HG02571 (cell line): ENCODE measurements around the gene UGGT1.
"Not testable (repeated sequence)": the region's sequence is repeated elsewhere in the genome, so short reads cannot be mapped to it uniquely, and the experiment has no call there.

ENCODE experiments used
- ATAC-seq: cut with Tn5 transposase; IDR thresholded peaks from one replicate; pipeline ENCODE4 v1.9.1; 2021; ENCODE audit warnings: mild to moderate bottlenecking, moderate library complexity; ENCODE audit not compliant: unreplicated experiment

Gene UGGT1

DNA sequence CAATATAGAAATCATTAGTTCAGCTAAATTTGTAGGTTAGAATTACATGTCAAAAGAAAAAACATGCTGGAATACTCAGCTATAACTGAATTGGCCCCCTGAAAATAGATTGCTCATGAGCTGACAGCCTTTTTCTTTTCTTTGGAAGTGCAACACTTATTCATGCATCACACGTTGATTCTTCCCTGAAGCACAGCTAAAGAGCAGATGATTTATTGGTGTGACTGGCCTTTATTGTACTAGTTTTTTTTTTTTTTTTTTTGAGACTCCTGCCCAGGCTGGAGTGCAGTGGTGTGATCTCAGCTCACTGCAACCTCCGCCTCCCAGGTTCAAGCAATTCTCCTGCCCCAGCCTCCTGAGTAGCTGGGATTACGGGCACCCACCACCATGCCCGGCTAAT is 83.1 kb downstream of the UGGT1 start:
- ATAC-seq: not testable (repeated sequence)

- ATAC-seq: no peak
These were observed 86.3 kb downstream of the UGGT1 start for GRCh38 chr2:128177315-128177714.

DNA sequence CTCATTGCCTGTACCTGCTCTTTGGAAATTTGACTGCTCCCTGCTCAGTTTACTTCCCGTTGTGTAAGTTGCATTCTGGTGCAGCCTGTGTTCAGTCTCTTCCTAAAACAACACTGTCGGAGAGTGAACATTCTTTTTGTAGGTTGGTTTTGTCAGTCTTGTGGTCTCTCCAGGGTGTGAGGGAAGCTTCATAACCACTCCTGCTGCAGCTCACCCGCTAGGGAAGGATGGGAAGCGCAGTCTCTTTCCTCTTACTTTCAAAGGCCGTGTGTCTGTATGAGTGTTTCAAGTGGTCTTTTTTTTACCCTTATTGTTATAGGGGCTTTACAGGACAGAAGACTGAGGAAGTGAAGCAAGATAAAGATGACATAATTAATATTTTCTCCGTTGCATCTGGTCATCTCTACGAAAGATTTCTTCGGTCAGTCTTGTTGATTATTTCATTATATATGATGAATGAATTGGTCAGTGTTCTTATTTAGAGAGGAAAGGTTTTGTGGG is 87.2 kb downstream of the UGGT1 start:
- no peak for ATAC-seq

- ATAC-seq: no peak
These were observed 87.9 kb downstream of the UGGT1 start for GRCh38 chr2:128178650-128179460.

GRCh38 chr2:128179461-128179755 is 88.4 kb downstream of the UGGT1 start:
- no peak for ATAC-seq

DNA sequence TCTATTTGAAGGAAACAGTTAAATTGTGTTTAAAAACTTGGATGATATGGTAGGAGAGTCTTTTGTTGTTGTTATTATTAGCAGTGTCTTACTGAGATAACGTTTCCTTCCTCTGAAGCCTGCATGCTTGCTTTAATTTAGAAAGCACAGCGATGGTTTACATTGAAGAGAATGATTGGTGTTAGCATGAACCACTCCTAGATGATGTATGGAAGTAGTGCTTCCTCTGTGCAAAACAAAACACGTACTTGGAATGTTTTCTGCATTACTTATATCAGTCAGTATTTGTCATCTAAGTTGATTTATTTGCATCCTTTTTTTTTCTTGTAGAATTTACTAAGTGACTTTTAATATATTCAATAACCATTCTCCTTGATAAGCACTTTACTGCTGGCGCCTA is 89.0 kb downstream of the UGGT1 start:
- ATAC-seq: no peak

- no peak for ATAC-seq
These were observed 94.6 kb downstream of the UGGT1 start for GRCh38 chr2:128185576-128185975.

DNA sequence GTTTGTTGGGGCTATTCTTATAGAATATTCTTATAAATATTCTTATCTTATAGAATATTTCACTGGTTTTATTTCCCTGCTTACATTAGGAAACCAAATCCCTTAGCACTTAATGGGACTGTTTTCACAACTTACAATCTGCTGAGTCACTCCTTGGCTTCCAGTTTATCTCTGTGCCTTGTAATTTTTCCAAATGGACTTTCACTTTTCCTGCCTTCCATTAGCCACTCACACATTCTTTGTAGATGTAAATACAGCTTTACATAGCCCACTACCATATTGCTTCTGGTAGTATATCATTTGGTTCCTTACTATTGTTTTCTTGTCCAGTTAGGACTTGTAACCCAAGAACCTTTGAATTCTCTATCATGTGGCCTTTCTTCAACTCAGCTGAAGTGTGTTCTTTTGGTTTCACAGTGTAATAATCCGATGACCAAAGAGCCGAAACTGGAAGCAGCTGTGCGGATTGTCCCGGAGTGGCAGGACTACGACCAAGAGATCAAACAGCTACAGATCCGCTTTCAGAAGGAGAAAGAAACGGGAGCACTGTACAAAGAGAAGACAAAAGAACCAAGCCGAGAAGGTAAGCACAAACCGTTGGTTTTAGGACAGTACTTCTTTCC is 96.1 kb downstream of the UGGT1 start:
- no peak for ATAC-seq

DNA sequence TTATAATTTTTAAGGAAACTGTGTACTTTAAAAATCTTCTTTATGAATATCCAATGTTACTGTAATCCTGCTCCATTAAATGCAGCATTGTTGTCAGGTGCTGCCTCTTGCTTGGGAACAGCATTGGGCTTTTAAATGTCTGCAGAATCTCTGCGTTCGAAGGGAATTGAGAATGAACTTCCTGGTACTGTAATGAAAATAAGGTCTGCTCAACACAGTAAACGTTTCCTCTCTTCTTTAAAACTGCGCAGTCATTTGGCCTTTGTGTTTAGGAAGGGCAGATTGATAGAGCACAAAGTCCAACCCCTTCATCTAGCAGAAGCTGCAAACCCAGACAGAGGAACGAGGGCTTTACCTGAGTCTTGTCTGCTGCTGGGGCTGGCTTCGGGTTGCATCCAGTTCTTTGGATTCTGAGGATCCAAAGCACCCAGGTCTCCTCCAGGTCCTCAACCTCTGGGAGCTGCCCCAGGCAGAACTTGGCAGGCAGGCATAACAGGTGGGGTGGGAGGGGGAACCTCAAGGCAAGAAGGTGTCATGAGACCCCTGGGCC is 104.5 kb downstream of the UGGT1 start:
- no peak for ATAC-seq

DNA sequence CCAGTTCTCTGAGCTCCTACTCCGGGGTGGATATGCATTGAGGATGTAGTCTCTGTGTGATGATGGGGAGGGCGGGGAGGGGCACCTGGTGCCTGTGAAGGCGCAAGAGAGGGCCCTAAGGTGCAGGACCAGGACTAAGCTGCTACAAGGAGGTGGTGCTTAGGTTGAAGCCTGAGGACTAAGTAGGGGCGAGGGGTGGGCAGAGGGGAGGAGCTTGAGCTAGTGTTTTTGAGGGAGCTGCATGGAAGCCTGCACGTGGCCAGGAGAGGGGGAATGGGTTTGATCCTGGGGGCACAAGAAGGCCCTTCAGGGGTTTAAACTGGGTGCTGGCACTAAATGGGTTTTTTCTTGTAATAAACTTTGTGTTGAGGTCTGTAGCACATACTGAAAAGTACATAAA is 105.0 kb downstream of the UGGT1 start:
- no peak for ATAC-seq

GRCh38 chr2:128196471-128196931 is 105.5 kb downstream of the UGGT1 start:
- ATAC-seq: no peak

DNA sequence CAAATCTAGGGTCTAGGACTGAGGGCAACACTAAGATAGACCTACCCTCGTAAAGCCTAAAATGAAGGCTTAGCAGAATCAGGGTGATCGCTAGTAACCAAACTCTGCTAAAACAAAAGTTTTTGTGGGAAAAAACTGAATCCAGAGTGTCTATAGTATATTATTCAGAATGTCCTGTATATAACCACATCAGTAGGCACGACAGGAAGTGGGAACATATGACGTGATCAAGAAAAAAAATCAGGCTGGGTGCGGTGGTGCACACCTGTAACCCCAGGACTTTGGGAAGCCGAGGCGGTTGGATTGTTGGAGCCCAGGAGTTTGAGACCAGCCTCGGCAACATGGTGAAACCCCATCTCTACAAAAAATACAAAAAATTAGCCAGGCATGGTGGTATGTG is 106.1 kb downstream of the UGGT1 start:
- ATAC-seq: no peak

DNA sequence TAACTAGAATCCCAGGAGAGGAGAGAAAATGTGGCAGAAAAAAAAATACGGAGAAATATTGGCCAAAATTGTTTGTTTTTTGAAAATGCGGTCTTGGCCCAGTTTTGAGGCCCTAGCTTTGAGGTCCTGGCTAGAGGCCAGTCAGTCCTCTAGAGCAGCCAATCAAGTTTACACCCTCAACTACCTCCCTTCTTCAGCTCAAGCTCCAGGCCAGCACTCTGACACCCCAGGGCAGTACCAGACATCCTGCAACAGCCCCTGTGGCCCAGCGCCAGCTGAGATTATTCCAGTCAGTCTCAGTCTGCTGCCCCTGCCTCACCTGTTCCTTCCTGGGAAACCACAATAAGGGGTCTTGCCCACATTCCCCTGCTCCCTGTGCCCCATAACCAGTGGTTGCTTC is 107.7 kb downstream of the UGGT1 start:
- no peak for ATAC-seq

- no peak for ATAC-seq
These were observed 108.1 kb downstream of the UGGT1 start for GRCh38 chr2:128199141-128199540.

- ATAC-seq: no peak
These were observed 111.8 kb downstream of the UGGT1 start for GRCh38 chr2:128202791-128203190.

DNA sequence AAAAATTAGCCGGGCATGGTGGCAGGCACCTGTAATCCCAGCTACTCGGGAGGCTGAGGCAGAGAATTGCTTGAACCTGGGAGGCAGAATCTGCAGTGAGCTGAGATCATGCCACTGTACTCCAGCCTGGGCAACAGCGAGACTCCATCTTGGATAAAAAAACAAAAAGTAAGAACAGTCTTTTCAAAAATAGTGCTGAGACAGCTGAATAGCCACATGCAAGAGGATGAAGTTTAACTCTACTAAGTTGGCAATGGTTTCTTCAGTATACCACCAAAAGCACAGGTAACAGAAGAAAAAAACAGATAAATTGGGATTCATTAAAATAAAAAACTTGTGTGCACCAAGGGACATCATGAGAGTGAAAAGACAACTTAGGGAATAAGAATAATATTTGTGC is 115.2 kb downstream of the UGGT1 start:
- no peak for ATAC-seq

DNA sequence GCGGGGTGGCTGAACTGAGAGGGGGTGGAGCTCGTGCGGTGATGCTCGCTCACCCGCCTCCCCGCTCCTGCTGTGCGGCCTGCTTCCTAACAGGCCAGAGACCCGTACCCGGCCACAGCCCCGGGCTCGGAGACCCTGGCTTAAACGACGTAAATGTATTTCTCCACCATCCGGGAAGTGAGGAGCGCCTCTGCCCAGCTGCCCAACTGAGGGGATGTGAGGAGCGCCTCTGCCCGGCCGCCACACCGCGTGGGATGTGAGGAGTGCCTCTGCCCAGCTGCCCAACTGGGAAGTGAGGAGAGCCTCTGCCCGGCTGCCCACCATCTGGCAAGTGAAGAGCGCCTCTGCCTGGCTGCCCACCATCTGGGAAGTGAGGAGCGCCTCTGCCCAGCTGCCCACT is 117.0 kb downstream of the UGGT1 start:
- no peak for ATAC-seq

DNA sequence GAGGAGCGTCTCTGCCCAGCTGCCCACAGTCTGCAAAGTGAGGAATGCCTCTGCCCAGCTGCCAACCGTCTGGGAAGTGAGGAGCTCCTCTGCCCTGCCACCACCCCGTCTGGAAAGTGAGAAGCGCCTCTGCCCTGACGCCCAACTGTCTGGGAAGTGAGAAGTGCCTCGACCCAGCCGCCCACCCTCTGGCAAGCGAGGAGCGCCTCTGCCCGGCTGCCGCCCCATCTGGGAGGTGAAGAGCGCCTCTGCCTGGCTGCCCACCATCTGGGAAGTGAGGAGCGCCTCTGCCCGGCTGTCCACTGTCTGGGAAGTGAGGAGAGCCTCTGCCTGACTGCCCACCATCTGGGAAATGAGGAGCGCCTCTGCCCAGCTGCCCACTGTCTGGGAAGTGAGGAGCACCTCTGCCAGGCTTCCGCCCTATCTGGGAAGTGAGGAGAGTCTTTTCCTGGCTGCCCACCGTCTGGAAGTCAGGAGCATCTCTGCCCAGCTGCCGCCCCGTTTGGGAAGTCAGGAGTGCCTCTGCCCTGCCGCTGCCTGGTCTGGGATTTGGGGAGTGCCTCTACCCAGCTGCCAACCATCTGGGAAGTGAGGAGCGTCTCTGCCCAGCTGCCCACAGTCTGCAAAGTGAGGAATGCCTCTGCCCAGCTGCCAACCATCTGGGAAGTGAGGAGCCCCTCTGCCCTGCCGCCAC is 117.8 kb downstream of the UGGT1 start:
- ATAC-seq: not testable (repeated sequence)

DNA sequence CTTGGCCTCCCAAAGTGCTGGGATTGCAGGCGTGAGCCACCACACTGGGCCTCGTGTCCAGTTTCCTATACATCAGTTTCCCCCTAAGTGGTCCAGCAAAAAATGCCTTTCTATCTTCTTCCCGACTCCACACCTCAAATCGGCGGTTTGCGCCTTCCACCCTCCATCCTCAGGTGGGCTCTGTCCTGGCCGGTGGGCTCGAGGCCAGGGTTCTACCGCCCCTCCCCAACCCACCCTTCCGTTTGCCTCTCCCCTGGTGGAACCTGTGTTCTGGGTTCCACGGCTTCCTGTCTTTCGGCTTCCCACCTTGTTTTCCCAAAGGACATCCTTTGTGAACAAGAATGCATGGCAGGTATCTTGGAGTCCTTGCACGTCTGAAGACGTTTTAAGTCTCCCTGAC is 123.3 kb downstream of the UGGT1 start:
- no peak for ATAC-seq

DNA sequence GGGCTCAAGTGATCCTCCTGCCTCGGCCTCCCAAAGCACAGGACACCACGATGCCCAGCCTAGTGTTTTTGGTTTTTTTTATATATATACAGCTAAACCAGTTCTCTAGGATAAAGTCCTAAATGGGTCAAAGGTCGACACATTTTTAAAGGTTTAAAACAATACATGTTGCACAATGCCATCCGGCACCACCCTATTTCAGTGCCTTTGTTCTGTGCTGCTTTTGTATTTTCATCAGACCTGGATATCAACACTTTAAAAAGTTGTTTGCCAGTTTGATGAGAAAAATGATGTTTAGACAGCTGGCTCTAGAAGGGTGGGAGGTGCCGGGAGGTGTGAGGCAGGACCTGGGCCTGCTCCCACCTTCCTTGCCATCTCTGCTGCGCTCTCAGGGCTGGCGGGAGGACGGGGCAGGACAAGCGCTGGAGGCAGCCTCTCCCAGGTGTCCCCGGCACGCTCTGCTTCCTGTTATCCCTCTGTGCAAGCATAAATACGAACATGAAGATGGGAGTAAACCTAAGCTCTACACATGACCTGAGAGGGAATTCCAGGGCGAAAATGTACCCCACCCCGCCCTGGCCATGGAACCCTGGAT is 124.0 kb downstream of the UGGT1 start:
- ATAC-seq: no peak
